ENCODE data around the gene TNRC6C.

The TNRC6C gene

DNA sequence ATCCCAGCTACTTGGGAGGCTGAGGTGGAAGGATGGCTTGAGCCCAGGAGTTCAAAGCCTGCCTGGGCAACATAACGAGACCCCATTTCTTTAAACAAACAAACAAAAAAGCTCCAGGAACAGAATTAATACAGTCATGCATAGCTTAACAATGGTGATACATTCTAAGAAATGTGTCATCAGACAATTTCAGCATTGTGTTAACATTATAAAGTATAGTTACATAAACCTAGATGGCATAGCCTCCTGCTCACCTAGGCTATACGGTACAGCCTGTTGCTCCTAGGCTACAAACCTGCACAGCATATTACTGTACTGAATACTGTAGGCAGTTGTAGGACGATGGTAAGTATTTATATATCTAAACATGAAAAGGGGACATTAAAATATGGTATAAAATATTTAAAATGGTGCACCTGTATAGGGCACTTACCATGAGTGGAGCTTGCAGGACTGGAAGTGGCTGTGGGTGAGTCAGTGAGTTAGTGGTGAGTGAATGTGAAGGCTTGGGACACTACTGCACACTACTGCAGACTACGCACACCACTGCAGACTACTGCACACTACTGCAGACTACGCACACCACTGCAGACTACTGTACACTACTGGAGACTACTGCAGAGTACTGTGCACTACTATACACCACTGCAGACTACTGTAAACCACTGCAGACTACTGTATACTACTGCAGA is 95.4 kb downstream of the TNRC6C start:
- TF ChIP-seq, protein P1, sequence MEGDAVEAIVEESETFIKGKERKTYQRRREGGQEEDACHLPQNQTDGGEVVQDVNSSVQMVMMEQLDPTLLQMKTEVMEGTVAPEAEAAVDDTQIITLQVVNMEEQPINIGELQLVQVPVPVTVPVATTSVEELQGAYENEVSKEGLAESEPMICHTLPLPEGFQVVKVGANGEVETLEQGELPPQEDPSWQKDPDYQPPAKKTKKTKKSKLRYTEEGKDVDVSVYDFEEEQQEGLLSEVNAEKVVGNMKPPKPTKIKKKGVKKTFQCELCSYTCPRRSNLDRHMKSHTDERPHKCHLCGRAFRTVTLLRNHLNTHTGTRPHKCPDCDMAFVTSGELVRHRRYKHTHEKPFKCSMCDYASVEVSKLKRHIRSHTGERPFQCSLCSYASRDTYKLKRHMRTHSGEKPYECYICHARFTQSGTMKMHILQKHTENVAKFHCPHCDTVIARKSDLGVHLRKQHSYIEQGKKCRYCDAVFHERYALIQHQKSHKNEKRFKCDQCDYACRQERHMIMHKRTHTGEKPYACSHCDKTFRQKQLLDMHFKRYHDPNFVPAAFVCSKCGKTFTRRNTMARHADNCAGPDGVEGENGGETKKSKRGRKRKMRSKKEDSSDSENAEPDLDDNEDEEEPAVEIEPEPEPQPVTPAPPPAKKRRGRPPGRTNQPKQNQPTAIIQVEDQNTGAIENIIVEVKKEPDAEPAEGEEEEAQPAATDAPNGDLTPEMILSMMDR (conservative IDR thresholded peaks at IDR 0.05; ENCODE audit: control insufficient read depth, insufficient read depth, low read depth, low read length) = no peak
- no peak for DNase-seq (ENCODE audit: low read depth)
- H3K4me3 ChIP-seq (ENCODE audit: control insufficient read depth, low read depth, low read length) = no peak overlapping the region

DNA sequence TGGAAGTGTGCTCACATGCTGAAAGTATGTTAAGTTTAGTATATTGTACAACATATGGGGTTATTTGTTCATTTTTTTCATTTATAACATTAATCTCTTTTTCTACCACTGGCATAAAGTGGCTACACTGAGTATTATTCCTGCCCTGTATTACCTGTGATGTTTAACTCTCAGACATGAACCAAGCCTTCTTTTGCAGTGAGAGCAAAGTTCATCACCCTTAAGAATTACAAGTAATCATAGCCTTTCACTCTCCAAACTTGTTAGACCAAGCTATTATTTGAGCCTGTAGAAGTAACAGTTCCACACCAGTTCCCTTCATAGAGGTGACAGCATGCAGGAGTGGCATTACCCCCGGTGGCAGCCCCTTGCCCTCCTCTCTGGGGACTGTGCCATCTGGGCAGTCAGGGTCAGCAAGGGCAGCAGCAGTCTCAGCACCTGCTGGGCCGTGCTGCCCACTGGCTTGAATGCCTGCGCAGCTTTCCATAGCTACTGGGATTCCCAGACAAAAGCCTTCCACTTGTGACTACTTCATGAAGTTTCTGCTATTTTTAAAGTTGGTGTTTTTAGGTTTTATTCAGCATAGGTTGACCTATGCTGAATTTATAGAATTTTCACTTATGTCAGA is 98.7 kb downstream of the TNRC6C start:
- TF ChIP-seq, protein P1 (conservative IDR thresholded peaks at IDR 0.05; ENCODE audit: control insufficient read depth, insufficient read depth, low read depth, low read length) = no peak
- H3K4me3 ChIP-seq (ENCODE audit: control insufficient read depth, low read depth, low read length) = no peak overlapping the region
- DNase-seq (ENCODE audit: low read depth) = no peak

DNA sequence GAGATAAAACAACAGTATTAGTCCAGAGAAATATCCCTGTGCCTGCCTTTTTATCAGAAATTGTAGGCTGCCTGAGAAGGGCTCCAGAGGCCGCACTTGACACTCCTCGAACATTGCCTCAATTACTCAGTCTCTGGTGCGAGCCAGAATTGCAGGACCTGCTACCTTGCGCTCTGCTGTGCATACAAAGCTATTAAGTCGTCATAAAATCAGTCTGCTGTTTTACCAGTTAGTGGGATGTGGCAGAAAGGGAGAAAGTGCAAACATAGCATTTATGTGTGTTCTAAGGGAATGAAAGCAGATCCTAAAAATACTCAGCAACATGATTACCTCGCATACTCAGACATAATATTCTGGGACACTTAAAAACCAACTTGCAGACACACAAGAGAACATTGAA is 99.5 kb downstream of the TNRC6C start:
- DNase-seq (ENCODE audit: low read depth) = no peak
- TF ChIP-seq, protein P1 (conservative IDR thresholded peaks at IDR 0.05; ENCODE audit: control insufficient read depth, insufficient read depth, low read depth, low read length) = no peak
- H3K4me3 ChIP-seq (ENCODE audit: control insufficient read depth, low read depth, low read length) = no peak overlapping the region

DNA sequence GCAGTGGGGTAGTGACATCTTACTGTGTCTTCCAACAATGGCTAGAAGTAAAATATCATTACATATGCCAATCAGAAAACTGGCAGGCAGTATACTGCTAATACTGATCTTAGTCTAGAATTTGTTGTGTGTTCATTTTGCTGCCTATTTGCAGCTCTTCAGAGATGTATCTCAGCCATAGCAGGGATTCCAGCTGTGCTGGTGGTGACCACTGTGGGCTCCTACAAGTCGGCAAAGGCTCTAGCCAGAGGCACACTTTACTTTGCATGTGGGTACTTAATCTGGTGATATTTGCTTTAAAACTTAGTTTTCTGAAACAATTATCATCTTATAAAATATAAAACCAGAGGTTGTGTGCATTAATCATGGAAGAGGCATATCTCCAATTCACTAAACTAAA is 100.1 kb downstream of the TNRC6C start:
- no peak for DNase-seq (ENCODE audit: low read depth)
- TF ChIP-seq, protein P1 (conservative IDR thresholded peaks at IDR 0.05; ENCODE audit: control insufficient read depth, insufficient read depth, low read depth, low read length) = no peak
- H3K4me3 ChIP-seq (ENCODE audit: control insufficient read depth, low read depth, low read length) = no peak overlapping the region

DNA sequence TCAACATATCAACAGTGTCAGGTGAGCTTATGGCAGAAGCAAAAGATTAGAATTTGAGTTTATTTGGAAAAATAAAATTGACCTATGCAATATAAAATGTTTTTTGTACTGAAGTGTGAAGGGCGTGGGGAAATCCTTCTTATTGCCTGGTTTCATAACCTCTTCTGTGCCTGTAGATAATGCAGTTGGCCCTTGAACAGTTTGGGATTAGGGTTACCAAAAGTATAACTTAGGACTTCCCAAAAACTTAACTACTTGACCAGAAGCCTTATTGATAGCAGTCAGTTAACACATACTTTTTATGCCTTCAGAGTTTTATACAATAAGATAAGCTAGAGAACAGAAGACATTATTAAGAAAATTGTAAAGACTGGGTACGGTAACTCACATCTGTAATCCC is 104.1 kb downstream of the TNRC6C start:
- no peak for DNase-seq (ENCODE audit: low read depth)
- no peak overlapping the region for H3K4me3 ChIP-seq (ENCODE audit: control insufficient read depth, low read depth, low read length)
- TF ChIP-seq, protein P1 (conservative IDR thresholded peaks at IDR 0.05; ENCODE audit: control insufficient read depth, insufficient read depth, low read depth, low read length) = no peak

DNA sequence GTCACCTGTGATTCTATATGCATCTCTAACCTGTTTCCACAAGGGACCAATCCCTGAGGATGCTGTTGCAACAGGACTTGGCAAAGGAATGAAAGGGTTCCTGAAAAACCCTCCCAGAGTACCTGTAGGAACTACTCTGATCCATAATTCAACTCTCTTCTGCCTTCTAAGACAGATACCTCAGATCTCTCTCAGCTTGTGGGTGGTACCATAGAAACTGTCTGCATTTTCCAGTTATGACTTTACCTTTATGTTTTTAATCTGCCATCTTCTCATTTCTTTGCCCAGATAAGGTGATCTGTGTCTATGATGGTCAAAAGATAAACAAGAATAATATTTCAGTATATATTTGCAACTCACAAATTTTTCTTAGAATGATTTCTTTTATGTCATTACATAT is 105.0 kb downstream of the TNRC6C start:
- H3K4me3 ChIP-seq (ENCODE audit: control insufficient read depth, low read depth, low read length) = no peak overlapping the region
- no peak for DNase-seq (ENCODE audit: low read depth)

More for the DNA sequence above, 105.0 kb downstream of the TNRC6C start:
- TF ChIP-seq, protein P1 (conservative IDR thresholded peaks at IDR 0.05; ENCODE audit: control insufficient read depth, insufficient read depth, low read depth, low read length) = no peak
